D721Med (cell line): ENCODE results near the gene MCF2L.

ENCODE experiments used
- DNase-seq: peaks from one replicate; pipeline ENCODE4 v3.0.0; 2011; ENCODE audit warnings: low spot score; ENCODE audit not compliant: insufficient read length
- FAIRE-seq: peaks from 2 replicates; lab custom pipeline; 2011; peaks lifted over from hg19 to GRCh38; lab: Jason Lieb, UNC
- CTCF ChIP-seq: IDR thresholded peaks from 2 replicates; pipeline ENCODE4 v1.5.1; 2012; ENCODE audit warnings: mild to moderate bottlenecking, control low read depth; ENCODE audit not compliant: insufficient read depth; ENCODE audit errors: missing control alignments

Gene MCF2L

GRCh38 chr13:113141601-113141970 is 172.6 kb downstream of the MCF2L start:
- no peak for TF ChIP-seq CTCF
- no peak for FAIRE-seq

DNA sequence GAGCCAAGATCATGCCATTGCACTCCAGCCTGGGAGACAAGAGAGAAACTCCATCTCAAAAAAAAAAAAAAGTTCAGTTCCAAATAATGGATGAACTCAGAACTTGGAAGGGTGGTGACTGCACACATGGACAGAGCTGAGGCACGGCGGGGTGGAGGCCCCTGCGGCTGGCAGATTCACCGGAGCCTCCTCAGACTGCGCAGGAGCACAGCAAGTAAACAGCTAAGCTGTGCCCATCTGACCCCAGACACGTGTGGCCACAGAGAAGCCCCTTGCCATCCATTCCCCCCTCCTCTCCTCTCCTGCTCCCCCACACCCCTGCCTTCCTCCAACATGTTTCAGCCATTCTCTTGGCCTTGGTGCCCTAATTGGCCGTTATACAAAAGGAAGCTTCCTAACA is 173.9 kb downstream of the MCF2L start:
- TF ChIP-seq CTCF = no peak
- DNase-seq = no peak
- no peak for FAIRE-seq

More at GRCh38 chr13:113141601-113141970, 172.6 kb downstream of the MCF2L start:
- DNase-seq = no peak

DNA sequence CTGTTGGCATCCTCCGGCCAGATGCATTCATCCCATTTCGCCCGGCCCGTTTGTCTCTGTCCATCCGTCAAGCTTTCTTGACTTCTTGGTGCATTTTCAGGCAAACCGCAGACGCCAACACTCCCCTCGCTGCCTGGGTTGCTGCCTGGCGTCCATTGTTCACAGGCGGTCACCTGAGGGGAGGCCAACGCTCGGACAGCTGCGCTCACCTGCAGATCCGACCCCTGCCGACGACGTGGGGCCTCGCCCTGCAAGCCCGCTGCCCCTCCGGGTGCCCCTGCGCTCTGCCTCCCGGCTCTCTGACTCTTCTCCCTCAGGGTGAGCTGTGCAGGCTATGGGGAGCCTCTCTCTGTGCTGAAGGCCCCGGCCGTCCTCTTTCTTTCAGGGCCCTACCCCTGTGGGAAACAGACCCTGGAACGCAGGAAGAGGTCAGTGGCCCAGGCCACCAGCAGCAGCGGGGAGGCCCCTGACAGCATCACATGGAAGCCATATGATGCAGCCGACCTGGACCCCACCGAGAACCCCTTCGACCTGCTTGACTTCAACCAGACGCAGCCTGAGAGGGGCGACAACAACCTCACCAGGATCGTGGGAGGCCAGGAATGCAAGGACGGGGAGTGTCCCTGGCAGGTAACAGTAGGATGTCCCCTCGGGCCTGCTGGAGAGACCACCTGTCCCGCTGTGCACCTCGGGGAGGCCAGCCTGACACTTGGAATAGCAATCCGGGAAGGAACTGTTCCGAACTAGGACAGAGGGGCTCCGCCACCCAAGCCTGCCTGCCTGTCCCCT is 174.6 kb downstream of the MCF2L start:
- FAIRE-seq = no peak
- DNase-seq = no peak
- TF ChIP-seq CTCF = no peak

DNA sequence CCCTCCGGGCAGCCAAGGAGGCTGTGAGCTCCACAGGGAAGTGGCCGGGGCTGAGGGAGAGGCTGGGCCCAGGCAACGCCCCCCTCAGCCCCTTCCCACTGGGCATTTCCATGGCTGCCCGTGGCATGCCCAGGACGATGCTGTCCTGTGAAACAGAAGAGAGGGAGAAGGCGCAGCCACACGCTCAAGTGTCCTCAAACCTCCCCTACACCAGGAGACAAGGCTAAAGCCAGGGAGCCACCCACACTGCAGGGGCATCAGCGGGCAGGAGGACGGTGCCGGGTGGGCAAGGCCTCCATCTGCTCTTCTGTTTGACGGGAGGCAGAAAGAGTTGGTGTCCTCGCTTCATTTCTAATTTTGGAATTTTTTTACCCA is 175.2 kb downstream of the MCF2L start:
- TF ChIP-seq CTCF = no peak
- no peak for FAIRE-seq
- DNase-seq = no peak

DNA sequence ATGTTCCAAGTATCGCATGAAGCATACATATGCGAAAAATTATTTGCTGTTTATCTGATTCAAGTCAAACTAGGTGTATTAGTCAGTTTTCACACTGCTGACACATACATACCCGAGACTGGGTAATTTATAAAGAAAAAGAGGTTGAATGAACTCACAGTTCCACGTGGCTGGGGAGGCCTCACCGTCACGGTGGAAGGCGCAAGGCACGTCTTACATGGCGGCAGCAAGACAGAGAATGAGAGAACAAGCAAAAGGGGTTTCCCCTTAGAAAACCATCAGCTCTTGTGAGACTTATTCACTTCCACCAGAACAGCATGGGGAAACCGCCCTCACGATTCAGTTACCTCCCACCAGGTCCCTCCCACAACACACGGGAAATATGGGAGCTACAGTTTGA is 176.5 kb downstream of the MCF2L start:
- no peak for TF ChIP-seq CTCF
- DNase-seq (no peak), FAIRE-seq (no peak)

DNA sequence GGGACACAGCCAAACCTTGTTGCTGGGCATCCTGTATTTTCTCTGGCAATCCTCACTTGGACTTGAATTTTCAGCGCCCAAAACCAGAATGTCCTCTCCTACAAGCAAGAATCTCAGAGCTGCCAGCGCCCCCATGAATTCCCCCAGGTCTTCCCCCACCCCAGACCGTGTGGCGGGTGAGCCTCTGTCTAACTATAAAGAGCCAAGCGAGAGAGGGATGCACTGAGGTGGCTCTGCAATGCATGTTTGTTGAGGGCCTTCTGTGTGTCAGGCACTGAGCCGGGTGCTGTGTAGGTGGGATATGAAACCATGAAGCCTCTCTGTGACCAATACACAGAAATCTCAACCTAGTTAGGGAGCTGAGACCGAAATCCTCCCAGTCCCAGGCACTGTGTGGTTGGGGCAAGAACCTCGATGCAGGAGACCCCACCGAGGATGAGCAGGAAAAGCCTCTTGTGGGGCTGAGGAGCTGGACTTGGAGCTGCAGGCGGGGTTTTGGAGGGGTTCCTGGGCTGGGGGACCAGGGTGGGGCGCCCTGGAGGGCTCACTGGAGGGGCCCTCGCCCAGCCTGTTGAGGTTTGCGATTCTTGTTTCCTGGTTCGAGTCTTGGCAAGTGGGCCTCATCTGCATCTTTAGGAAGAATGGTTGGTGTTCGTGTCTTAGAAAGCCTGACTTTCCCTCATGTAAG is 177.0 kb downstream of the MCF2L start:
- FAIRE-seq = no peak
- DNase-seq = no peak
- no peak for TF ChIP-seq CTCF

DNA sequence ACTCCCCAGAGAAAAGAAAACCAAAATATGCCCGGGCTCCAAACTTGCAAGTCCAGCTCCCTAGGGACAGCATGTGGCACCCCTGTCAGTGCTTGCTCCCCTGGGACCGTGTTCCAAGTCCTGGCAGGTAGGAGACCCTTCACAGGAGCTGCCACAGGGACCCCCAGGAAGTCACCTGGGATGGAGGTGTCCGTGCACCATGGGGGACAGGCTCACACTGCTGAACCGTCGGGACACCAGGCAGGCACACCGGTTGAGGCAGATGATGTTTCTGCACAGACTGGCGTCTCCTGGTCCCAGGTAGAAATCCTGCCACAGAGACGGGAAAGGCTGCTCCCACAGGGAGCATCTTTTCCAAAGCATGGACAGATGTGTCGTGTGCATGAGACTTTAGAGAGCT is 177.7 kb downstream of the MCF2L start:
- DNase-seq (no peak), FAIRE-seq (no peak)
- TF ChIP-seq CTCF = no peak
